Muscle of leg (tissue), 11 donors: ENCODE measurements around the gene SUSD1. TPM values are rescaled to one million over a fixed set of nuclear protein-coding genes. Genes with fewer than 3 reads are reported as not detected.

ENCODE experiments used
- DNase-seq: peaks from one replicate; pipeline ENCODE4 v3.0.0; 2013
- H3K27ac ChIP-seq: one replicate; pipeline ENCODE4 v1.5.1; 2013; ENCODE audit warnings: mild to moderate bottlenecking, low read length, control low read depth
- H3K27me3 ChIP-seq: one replicate; pipeline ENCODE4 v1.6.1; 2013; ENCODE audit warnings: low read length; ENCODE audit not compliant: control insufficient read depth, insufficient read depth
- H3K36me3 ChIP-seq: one replicate; pipeline ENCODE4 v1.6.1; 2013; ENCODE audit warnings: low read length; ENCODE audit not compliant: control insufficient read depth, insufficient read depth
- H3K4me1 ChIP-seq: one replicate; pipeline ENCODE4 v1.6.1; 2013; ENCODE audit warnings: low read length; ENCODE audit not compliant: control insufficient read depth, insufficient read depth
- H3K4me3 ChIP-seq: one replicate; pipeline ENCODE4 v1.5.1; 2013; ENCODE audit warnings: low read length, control low read depth
- H3K9me3 ChIP-seq: replicated peaks from 2 replicates; pipeline ENCODE4 v1.6.1; 2013; ENCODE audit warnings: low read depth, low read length; ENCODE audit not compliant: control insufficient read depth
- WGBS: methylation state at CpG from one replicate; pipeline ENCODE4 v1.1.5; 2013; ENCODE audit warnings: missing lambda C conversion rate; ENCODE audit not compliant: insufficient coverage; 5-methylcytosine and 5-hydroxymethylcytosine counted together
- polyA plus RNA-seq, 8 donors: library from polyadenylated mRNA; unstranded; fragments of 120-200 nt; gene quantifications; one replicate each; pipeline versions ENCODE4 v1.2.1 to v1.2.3, GENCODE V29; 2013; ENCODE audit warnings: inconsistent platforms in 1 of 8, low replicate concordance in 1 of 8; ENCODE audit not compliant: insufficient read length in 8 of 8, insufficient read depth in 1 of 8
- total RNA-seq: library from RNA; stranded (reverse); fragments of 120-200 nt; gene quantifications from one replicate; pipeline ENCODE4 v1.2.4, GENCODE V29; 2013

Gene SUSD1
- total and polyA plus RNA-seq, 9 donors, result 5.9 to 15.0 (median 7.5) TPM

GRCh38 chr9:112056996-112057395 lies 118.1 kb downstream of the SUSD1 start:
- H3K9me3 ChIP-seq, result no peaks in the 10 kb centered on the region
- DNase-seq, result no peak
- H3K27ac ChIP-seq, result no peak overlapping the region
- H3K4me3 ChIP-seq, result no peak overlapping the region
- H3K4me1 ChIP-seq, result peaks cover 20% of the 10 kb centered on the region
- H3K27me3 ChIP-seq, result no peaks in the 10 kb centered on the region
- WGBS, result no CpG with 5 or more reads among the region's 2 CpGs
- peaks cover 11% of the 10 kb centered on the region for H3K36me3 ChIP-seq

DNA sequence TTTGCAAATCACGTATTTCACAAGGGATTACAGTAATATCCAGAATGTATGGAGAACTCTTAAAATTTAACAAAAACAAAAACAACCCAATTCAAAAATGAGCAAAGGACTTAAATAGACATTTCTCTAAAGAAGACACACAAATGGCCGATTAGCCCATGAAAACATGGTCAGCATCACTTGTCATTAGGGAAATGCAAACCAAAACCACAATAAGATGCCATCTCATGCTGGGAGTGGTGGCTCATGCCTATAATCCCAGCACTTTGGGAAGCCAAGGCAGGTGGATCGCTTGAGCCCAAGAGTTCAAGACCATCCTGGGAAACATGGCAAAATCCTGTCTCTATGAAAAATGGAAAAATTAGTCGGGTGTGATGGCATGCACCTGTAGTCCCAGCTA lies 120.2 kb downstream of the SUSD1 start:
- no peak overlapping the region for H3K4me3 ChIP-seq
- H3K27me3 ChIP-seq, result no peaks in the 10 kb centered on the region
- H3K36me3 ChIP-seq, result peaks cover 8% of the 10 kb centered on the region
- H3K27ac ChIP-seq, result no peak overlapping the region
- H3K9me3 ChIP-seq, result no peaks in the 10 kb centered on the region
- peaks cover 27% of the 10 kb centered on the region for H3K4me1 ChIP-seq
- DNase-seq, result no peak
- 96% methylated on average over 3 of the region's 4 CpGs for WGBS

DNA sequence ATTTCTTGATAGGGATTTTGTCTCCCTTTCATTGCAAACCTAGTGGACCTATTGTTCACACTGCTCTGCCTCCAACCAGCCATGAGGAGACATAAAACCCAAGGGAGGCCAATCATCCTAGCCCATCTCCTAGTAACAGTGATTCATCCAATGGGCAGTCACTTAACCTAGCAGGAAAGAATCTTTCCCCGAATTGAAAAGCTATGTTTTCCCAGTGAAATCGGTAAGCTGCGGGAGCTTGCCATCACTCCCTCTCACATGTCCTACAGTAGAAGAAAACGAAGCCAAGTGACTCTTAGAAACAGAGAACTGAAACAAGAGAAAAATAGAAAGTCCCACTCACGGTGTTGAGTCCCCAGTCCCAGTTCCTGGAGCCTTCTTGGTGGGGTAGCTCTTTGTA lies 123.3 kb downstream of the SUSD1 start:
- Histone ChIP-seq H3K4me1 (peaks cover 31% of the 10 kb centered on the region), H3K9me3 (peaks cover 3% of the 10 kb centered on the region), H3K27ac (peak overlapping the region; percentile 33), H3K4me3 (no peak overlapping the region), H3K27me3 (no peaks in the 10 kb centered on the region), H3K36me3 (peaks cover 4% of the 10 kb centered on the region)
- no CpG with 5 or more reads among the region's 5 CpGs for whole genome bisulfite sequencing
- DNase-seq, result peak; percentile 51

GRCh38 chr9:112050544-112051475 lies 124.3 kb downstream of the SUSD1 start:
- DNase-seq, result peak; percentile 98
- Histone ChIP-seq H3K27me3 (no peaks in the 10 kb centered on the region), H3K27ac (peak overlapping the region; percentile 92), H3K4me1 (peaks cover 31% of the 10 kb centered on the region), H3K4me3 (no peak overlapping the region), H3K36me3 (peaks cover 2% of the 10 kb centered on the region), H3K9me3 (peaks cover 3% of the 10 kb centered on the region)
- WGBS, result 0% methylated on average over 1 of the region's 7 CpGs

DNA sequence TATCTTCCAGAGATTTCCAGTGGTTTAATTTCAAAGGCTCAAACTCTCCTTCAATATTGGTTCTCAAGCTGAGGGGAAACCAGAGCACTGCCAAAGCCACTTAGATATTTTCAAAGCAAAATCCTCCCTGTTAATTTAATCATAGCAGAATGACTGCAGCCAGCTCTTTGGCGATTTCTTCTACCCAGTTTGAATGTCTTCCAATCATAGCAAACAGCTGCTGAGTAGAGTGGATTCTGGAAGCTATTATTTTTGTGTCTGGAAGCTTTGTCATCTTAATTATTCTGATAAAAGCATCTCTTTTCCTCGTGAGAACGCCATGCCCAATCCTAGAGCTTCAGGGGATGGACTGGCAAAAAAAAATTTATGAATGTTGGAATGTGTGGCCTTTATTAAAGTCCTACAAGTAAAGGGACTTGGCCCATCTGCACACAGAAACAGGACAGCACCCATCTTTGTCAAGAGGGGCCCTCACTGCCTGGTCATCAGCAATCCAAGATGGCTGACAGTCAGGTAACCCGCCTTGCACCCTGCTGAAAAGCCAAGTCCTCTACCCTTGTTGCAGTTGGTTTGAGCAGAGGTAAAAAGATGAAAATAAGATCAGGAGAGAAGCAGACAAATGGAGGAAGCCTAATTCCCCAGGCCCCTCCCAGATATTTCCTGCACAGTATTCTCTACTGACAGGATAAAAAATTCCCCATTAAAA lies 125.1 kb downstream of the SUSD1 start:
- Histone ChIP-seq H3K4me3 (no peak overlapping the region), H3K27me3 (no peaks in the 10 kb centered on the region), H3K27ac (peak overlapping the region; percentile 92), H3K4me1 (peaks cover 31% of the 10 kb centered on the region), H3K36me3 (peaks cover 2% of the 10 kb centered on the region), H3K9me3 (peaks cover 3% of the 10 kb centered on the region)
- DNase-seq, result peak; percentile 89
- no CpG with 5 or more reads among the region's 4 CpGs for WGBS

DNA sequence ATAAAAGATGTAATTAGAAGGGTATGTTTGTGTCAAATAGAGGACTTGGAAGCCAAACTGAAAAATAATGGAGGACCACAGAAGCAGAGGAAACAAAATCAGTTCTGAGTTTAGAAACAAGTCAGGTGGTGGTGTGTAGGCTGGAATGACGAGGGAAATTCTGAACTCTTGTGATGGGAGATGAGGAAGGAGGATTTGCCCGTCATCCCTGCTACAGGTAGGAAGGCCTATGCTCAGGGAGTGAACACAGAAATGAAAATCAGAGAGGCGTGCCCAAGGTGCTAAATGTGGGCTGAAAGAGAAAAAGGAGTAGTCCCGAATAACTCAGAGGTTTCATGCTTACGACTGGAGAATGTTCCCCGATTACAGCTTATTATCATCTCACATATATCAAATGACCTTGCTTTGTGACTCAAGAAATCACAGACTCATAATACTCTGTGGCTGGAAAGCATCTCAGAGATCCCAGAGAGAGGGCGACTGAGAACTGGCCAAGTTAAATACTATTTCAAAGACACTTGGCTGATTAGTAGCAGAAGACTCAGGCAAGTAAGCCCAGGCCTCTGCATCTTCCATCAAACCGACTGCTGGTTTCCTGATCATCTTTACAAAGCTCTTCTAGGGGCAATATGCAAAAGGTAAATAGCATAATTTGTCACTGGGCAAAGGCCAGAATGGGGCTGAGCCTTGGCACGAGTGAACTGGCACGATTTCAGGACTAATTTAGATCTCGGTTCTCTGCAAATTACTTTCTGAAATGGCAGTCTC lies 126.0 kb downstream of the SUSD1 start:
- H3K27ac ChIP-seq, result peak overlapping the region; percentile 92
- peak; percentile 72 for DNase-seq
- peaks cover 3% of the 10 kb centered on the region for H3K9me3 ChIP-seq
- H3K4me3 ChIP-seq, result no peak overlapping the region
- 36% methylated on average over 7 of the region's 11 CpGs for WGBS
- no peaks in the 10 kb centered on the region for H3K27me3 ChIP-seq
- peaks cover 31% of the 10 kb centered on the region for H3K4me1 ChIP-seq
- H3K36me3 ChIP-seq, result peaks cover 2% of the 10 kb centered on the region

DNA sequence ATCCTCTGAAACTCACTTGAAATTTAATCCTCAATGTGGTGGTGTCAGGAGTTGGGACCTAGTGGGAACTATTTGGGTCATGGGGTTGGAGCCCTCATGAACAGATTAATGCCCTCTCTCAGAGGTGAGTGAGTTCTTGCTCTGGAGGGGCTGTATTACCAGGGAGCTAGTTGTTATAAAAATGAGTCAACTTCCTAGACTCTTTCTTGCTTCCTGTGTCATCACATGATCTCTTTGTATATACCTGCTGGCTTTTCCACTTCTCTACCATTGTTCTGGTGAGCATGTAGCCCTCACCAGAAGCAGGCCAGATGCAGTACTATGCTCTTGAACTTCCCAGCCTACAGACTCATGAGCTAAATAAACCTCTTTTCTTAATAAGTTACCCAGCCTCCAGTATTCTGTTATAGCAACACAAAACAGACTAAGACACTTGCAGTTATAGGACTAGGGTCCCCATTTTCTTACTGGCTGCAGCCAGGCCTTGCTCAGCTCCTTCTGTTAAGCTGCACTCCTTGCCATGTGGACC lies 127.5 kb downstream of the SUSD1 start:
- H3K4me3 ChIP-seq, result no peak overlapping the region
- H3K4me1 ChIP-seq, result peaks cover 35% of the 10 kb centered on the region
- peaks cover 2% of the 10 kb centered on the region for H3K36me3 ChIP-seq
- H3K27me3 ChIP-seq, result no peaks in the 10 kb centered on the region
- no peak overlapping the region for H3K27ac ChIP-seq
- DNase-seq, result no peak
- peaks cover 3% of the 10 kb centered on the region for H3K9me3 ChIP-seq

DNA sequence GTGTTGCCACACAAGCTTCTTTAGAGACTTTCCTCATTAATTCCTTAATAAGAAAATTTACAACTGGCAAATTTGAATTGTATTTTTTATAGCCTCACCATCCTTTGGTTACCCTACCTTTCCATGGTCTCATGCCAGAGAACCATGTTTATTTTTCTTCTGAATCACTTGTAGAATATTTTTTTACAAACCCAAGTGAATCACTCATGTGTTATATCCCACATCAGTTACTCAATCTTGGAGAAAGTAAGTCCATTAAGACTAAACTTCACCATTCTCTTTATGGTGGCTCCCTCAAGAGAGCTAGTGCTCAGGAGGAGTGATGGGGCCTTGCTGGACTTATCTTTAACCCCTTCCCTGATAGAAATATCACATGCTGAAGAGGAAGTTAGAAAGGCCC lies 128.9 kb downstream of the SUSD1 start:
- H3K4me1 ChIP-seq, result peaks cover 38% of the 10 kb centered on the region
- H3K27me3 ChIP-seq, result no peaks in the 10 kb centered on the region
- peaks cover 3% of the 10 kb centered on the region for H3K9me3 ChIP-seq
- no peak overlapping the region for H3K4me3 ChIP-seq
- DNase-seq, result no peak
- H3K36me3 ChIP-seq, result peaks cover 2% of the 10 kb centered on the region
- H3K27ac ChIP-seq, result no peak overlapping the region

DNA sequence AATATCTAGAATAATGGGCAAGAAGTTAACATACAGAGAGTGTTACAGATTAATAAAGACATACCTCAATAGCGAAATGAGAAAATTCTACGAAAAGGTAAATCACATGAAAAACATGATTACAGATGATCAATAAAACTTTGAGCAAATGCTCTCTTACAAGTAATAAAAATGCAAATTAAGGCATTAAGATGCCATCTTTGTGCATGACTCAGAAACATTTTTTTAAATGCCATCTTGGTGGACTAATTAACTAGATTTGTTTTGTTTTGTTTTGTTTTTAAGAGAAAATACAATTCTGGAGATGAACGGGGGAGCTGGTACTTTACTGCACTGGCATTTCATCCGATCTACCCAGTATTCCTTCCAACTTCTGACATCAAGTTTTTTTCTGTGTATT lies 130.2 kb downstream of the SUSD1 start:
- no peaks in the 10 kb centered on the region for H3K27me3 ChIP-seq
- no peak for DNase-seq
- peaks cover 27% of the 10 kb centered on the region for H3K4me1 ChIP-seq
- H3K36me3 ChIP-seq, result peaks cover 3% of the 10 kb centered on the region
- no CpG with 5 or more reads among the region's 4 CpGs for WGBS
- no peak overlapping the region for H3K27ac ChIP-seq
- peaks cover 3% of the 10 kb centered on the region for H3K9me3 ChIP-seq
- no peak overlapping the region for H3K4me3 ChIP-seq

- Histone ChIP-seq H3K27ac (no peak overlapping the region), H3K4me3 (no peak overlapping the region), H3K9me3 (peaks cover 3% of the 10 kb centered on the region), H3K36me3 (peaks cover 5% of the 10 kb centered on the region), H3K4me1 (peaks cover 20% of the 10 kb centered on the region), H3K27me3 (no peaks in the 10 kb centered on the region)
- no peak for DNase-seq
These were observed 130.9 kb downstream of the SUSD1 start for GRCh38 chr9:112044186-112044585.
